GM23338 (cell line): Measurements from ENCODE around the gene LUZP2. TPM values are rescaled to one million over a fixed set of nuclear protein-coding genes. Genes with fewer than 3 reads are reported as not detected.

Experiments
- ATAC-seq: fragments of 200-7000 bp; cut with Tn5 transposase; 3 replicates; pipeline ENCODE4 v1.9.1; 2020
- DNase-seq: peaks from one replicate; pipeline ENCODE4 v3.0.0-alpha.2; 2015; ENCODE audit warnings: low spot score
- H2AFZ ChIP-seq: fragments of 200-600 bp; sonication (generic); 2 replicates; pipeline ENCODE4 v1.8.0; 2016; ENCODE audit warnings: antibody characterized with exemption, mild to moderate bottlenecking, moderate library complexity
- H3F3A ChIP-seq: fragments of 200-600 bp; sonication (generic); replicated peaks from 2 replicates; pipeline ENCODE4 v1.8.0; 2017; ENCODE audit warnings: antibody characterized with exemption, mixed run types, low read depth
- H3K27ac ChIP-seq: fragments of 200-600 bp; sonication (generic); 2 replicates; pipeline ENCODE4 v1.6.1; 2016; ENCODE audit warnings: low read depth
- H3K27me3 ChIP-seq: fragments of 200-600 bp; sonication (generic); 2 replicates; pipeline ENCODE4 v1.8.0; 2016; ENCODE audit warnings: mild to moderate bottlenecking, mixed run types, moderate library complexity; ENCODE audit not compliant: insufficient read depth
- H3K36me3 ChIP-seq: fragments of 200-600 bp; sonication (generic); 2 replicates; pipeline ENCODE4 v1.8.0; 2016; ENCODE audit warnings: mild to moderate bottlenecking; ENCODE audit not compliant: insufficient read depth
- H3K4me1 ChIP-seq: fragments of 200-600 bp; sonication (generic); 2 replicates; pipeline ENCODE4 v1.8.0; 2016; ENCODE audit warnings: mild to moderate bottlenecking, moderate library complexity; ENCODE audit not compliant: insufficient read depth
- H3K4me2 ChIP-seq: fragments of 200-600 bp; sonication (generic); 2 replicates; pipeline ENCODE4 v1.7.1; 2017; ENCODE audit warnings: mixed run types
- H3K4me3 ChIP-seq: fragments of 200-600 bp; sonication (generic); 2 replicates; pipeline ENCODE4 v1.6.1; 2016; ENCODE audit warnings: mixed run types
- H3K79me2 ChIP-seq: fragments of 200-600 bp; sonication (generic); replicated peaks from 2 replicates; pipeline ENCODE4 v1.8.0; 2017; ENCODE audit warnings: mild to moderate bottlenecking; ENCODE audit not compliant: insufficient read depth
- H3K9me2 ChIP-seq: fragments of 200-600 bp; sonication (generic); 2 replicates; pipeline ENCODE4 v1.8.0; 2017; ENCODE audit not compliant: insufficient read depth
- H4K20me1 ChIP-seq: fragments of 200-600 bp; sonication (generic); replicated peaks from 2 replicates; pipeline ENCODE4 v1.8.0; 2017; ENCODE audit warnings: mild to moderate bottlenecking; ENCODE audit not compliant: insufficient read depth
- H3K27ac Mint-ChIP-seq: 2 replicates; pipeline ENCODE4 v1.8.0; 2020; ENCODE audit warnings: inconsistent platforms, mild to moderate bottlenecking, moderate library complexity, mixed read lengths
- H3K27me3 Mint-ChIP-seq: 3 replicates; pipeline ENCODE4 v1.8.0; 2022; ENCODE audit warnings: low read depth, mild to moderate bottlenecking, moderate library complexity, mixed read lengths, inconsistent platforms; ENCODE audit not compliant: insufficient read depth, poor library complexity
- H3K36me3 Mint-ChIP-seq: 3 replicates; pipeline ENCODE4 v1.8.0; 2021; ENCODE audit warnings: low read depth, mild to moderate bottlenecking, inconsistent platforms, moderate library complexity, mixed read lengths
- H3K4me1 Mint-ChIP-seq: 3 replicates; pipeline ENCODE4 v1.8.0; 2020; ENCODE audit warnings: mild to moderate bottlenecking, inconsistent platforms, mixed read lengths
- H3K4me3 Mint-ChIP-seq: 3 replicates; pipeline ENCODE4 v1.8.0; 2021; ENCODE audit warnings: moderate library complexity, mild to moderate bottlenecking, inconsistent platforms, mixed read lengths
- H3K9me3 Mint-ChIP-seq: 3 replicates; pipeline ENCODE4 v1.8.0; 2020; ENCODE audit warnings: moderate library complexity, mild to moderate bottlenecking, inconsistent platforms, mixed read lengths
- CREB1 ChIP-seq: fragments of 250-450 bp; sonication (Bioruptor Pico); IDR thresholded peaks from 2 replicates; pipeline ENCODE4 v1.5.0; 2020; ENCODE audit warnings: low read depth, mild to moderate bottlenecking, moderate library complexity
- CTCF ChIP-seq, 2 experiments: fragments of 200-600 bp in 1 of 2; sonication (generic) in 1 of 2; conservative IDR thresholded peaks; 2 replicates each; pipeline versions ENCODE4 v1.5.1 to v1.6.1; 2016 to 2017; ENCODE audit warnings: antibody characterized with exemption in 2 of 2, low read depth in 2 of 2, mild to moderate bottlenecking in 2 of 2, moderate library complexity in 1 of 2
- ETS1 ChIP-seq: IDR thresholded peaks from 2 replicates; pipeline ENCODE4 v1.6.1; 2016; ENCODE audit warnings: antibody characterized with exemption
- POLR2AphosphoS5 ChIP-seq: IDR thresholded peaks from 2 replicates; pipeline ENCODE4 v1.6.1; 2016; ENCODE audit warnings: antibody characterized with exemption, low read depth
- ZNF114 ChIP-seq: fragments of 250-450 bp; sonication (Bioruptor Pico); IDR thresholded peaks from 2 replicates; pipeline ENCODE4 v1.5.0; 2020; ENCODE audit warnings: mild to moderate bottlenecking, moderate library complexity
- ZNF462 ChIP-seq: fragments of 250-450 bp; sonication (Bioruptor Pico); IDR thresholded peaks from 2 replicates; pipeline ENCODE4 v1.5.0; 2020; ENCODE audit warnings: mild to moderate bottlenecking, moderate library complexity
- polyA plus RNA-seq: library from polyadenylated mRNA; unstranded; fragments of >200 nt; fragmentation: Nextera tagmentation; extraction: Ambion mirVana; gene quantifications from 2 replicates; pipeline ENCODE4 v1.2.1, GENCODE V29; 2016
- total RNA-seq: library from RNA; depleted of rRNA; stranded (reverse); fragments of >200 nt; shearing (Covaris generic); gene quantifications from 2 replicates; pipeline ENCODE4 v1.2.3, GENCODE V29; 2014

LUZP2 gene
- total and polyA plus RNA-seq, 2 experiments from 2014 or later = 2.0 to 9.2 TPM

GRCh38 chr11:24944891-24945290, 448.0 kb downstream of the LUZP2 start (continued):
- TF ChIP-seq ZNF462 (no peak), ZNF114 (CRISPR knock-in tag) (no peak), ETS1 (no peak)

- Histone ChIP-seq H3K36me3 (no peaks in the 10 kb centered on the region), H3K4me2 (no peak overlapping the region), H3K27ac (no peak overlapping the region), H3K9me2 (no peaks in the 10 kb centered on the region), H3K27me3 (no peaks in the 10 kb centered on the region), H3F3A (no peaks in the 10 kb centered on the region), H3K4me3 (no peak overlapping the region), H4K20me1 (no peaks in the 10 kb centered on the region), H3K79me2 (no peaks in the 10 kb centered on the region), H2AFZ (no peak overlapping the region; the same call in 1 of the 2 replicates), H3K4me1 (no peaks in the 10 kb centered on the region)
- H3K27ac Mint-ChIP-seq = no peak overlapping the region
- no peaks in the 10 kb centered on the region for H3K27me3 Mint-ChIP-seq
- DNase-seq (no peak), ATAC-seq (no peak)
- no peak overlapping the region for H3K4me3 Mint-ChIP-seq
- H3K9me3 Mint-ChIP-seq = no peaks in the 10 kb centered on the region
- H3K36me3 Mint-ChIP-seq = no peaks in the 10 kb centered on the region
- H3K4me1 Mint-ChIP-seq = peaks cover 6% of the 10 kb centered on the region; the same call in 2 of the 3 replicates
- TF ChIP-seq ETS1 (no peak), CTCF (conservative IDR thresholded peaks at IDR 0.05; ENCODE audit: low read depth in 2 of 2) (no peak), CREB1 (no peak), POLR2AphosphoS5 (no peak)
These were observed 452.6 kb downstream of the LUZP2 start for GRCh38 chr11:24949406-24949805.
